22Rv1 (cell line): Measurements from ENCODE around the gene HS6ST1.

Experiments used
- CTCF ChIP-seq: fragments of 450-650 bp; IDR thresholded peaks from 2 replicates; pipeline ENCODE4 v1.5.1; 2017; ENCODE audit warnings: mild to moderate bottlenecking
- ZFX ChIP-seq: fragments of 450-650 bp; IDR thresholded peaks from 2 replicates; pipeline ENCODE4 v1.6.1; 2017; ENCODE audit warnings: antibody characterized with exemption, borderline replicate concordance

- TF ChIP-seq CTCF (no peak), ZFX (no peak)
These were observed 81.6 kb downstream of the HS6ST1 start for GRCh38 chr2:128237081-128237534.
